Parathyroid adenoma (tissue), 2 donors: ENCODE data around the gene PNMA6E.

Experiments used
- H2AFZ ChIP-seq: fragments of 300-600 bp; sonication (generic); one replicate; pipeline ENCODE4 v1.7.0; 2017; ENCODE audit warnings: antibody characterized with exemption, mild to moderate bottlenecking
- H3K27ac ChIP-seq: fragments of 300-600 bp; sonication (generic); one replicate; pipeline ENCODE4 v1.7.0; 2017
- H3K27me3 ChIP-seq: fragments of 300-600 bp; sonication (generic); one replicate; pipeline ENCODE4 v1.7.0; 2017; ENCODE audit warnings: low read length; ENCODE audit not compliant: control insufficient read depth, insufficient read depth
- H3K36me3 ChIP-seq: fragments of 300-600 bp; sonication (generic); one replicate; pipeline ENCODE4 v1.7.0; 2017; ENCODE audit warnings: low read length; ENCODE audit not compliant: control insufficient read depth, insufficient read depth
- H3K4me1 ChIP-seq: fragments of 300-600 bp; sonication (generic); one replicate; pipeline ENCODE4 v1.7.0; 2017; ENCODE audit warnings: control low read depth
- H3K4me2 ChIP-seq: fragments of 300-600 bp; sonication (generic); one replicate; pipeline ENCODE4 v1.7.0; 2017; ENCODE audit warnings: low read length
- H3K4me3 ChIP-seq: fragments of 300-600 bp; sonication (generic); one replicate; pipeline ENCODE4 v1.7.0; 2017; ENCODE audit warnings: low read depth, low read length
- H3K79me2 ChIP-seq: fragments of 300-600 bp; sonication (generic); one replicate; pipeline ENCODE4 v1.7.0; 2017; ENCODE audit warnings: control low read depth
- H3K9ac ChIP-seq: fragments of 300-600 bp; sonication (generic); one replicate; pipeline ENCODE4 v1.7.0; 2017; ENCODE audit warnings: mild to moderate bottlenecking
- H3K9me3 ChIP-seq: fragments of 300-600 bp; sonication (generic); one replicate; pipeline ENCODE4 v1.7.0; 2017; ENCODE audit warnings: low read length; ENCODE audit not compliant: control insufficient read depth
- TF ChIP-seq, protein P1 (sequence below): fragments of 300-600 bp; sonication (generic); IDR thresholded peaks from one replicate; pipeline ENCODE4 v1.7.0; 2017; ENCODE audit warnings: antibody characterized with exemption, mild to moderate bottlenecking
- donor health status: primary hyperparathyroidism.

The PNMA6E gene

DNA sequence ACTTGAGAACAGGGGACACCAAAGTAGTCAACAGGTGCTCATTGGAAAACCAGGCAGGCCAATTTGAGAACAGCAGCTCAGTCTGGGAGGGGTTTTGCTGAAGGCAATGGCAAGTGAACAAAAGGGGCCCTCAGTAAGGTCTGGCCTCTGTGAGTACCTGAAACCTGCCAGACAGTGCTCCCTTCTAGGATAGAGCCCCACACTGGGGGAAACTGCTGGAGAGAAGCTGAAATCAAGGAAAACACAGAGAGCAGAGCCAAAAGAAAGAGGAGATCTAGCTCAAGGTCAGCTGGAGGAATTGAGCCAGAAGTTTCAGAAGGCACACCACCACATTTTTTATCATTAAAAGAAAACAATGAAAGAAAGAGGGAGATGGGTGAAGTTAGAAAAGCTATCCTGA, 28.2 kb downstream of the PNMA6E start:
- no peaks in the 10 kb centered on the region for H3K9me3 ChIP-seq
- peak overlapping the region; percentile 90 for H3K27ac ChIP-seq
- H3K4me3 ChIP-seq: peak overlapping the region; percentile 22
- H3K4me2 ChIP-seq: peak overlapping the region; percentile 55
- no peaks in the 10 kb centered on the region for H3K79me2 ChIP-seq
- peaks cover 52% of the 10 kb centered on the region for H3K4me1 ChIP-seq
- TF ChIP-seq, protein P1, sequence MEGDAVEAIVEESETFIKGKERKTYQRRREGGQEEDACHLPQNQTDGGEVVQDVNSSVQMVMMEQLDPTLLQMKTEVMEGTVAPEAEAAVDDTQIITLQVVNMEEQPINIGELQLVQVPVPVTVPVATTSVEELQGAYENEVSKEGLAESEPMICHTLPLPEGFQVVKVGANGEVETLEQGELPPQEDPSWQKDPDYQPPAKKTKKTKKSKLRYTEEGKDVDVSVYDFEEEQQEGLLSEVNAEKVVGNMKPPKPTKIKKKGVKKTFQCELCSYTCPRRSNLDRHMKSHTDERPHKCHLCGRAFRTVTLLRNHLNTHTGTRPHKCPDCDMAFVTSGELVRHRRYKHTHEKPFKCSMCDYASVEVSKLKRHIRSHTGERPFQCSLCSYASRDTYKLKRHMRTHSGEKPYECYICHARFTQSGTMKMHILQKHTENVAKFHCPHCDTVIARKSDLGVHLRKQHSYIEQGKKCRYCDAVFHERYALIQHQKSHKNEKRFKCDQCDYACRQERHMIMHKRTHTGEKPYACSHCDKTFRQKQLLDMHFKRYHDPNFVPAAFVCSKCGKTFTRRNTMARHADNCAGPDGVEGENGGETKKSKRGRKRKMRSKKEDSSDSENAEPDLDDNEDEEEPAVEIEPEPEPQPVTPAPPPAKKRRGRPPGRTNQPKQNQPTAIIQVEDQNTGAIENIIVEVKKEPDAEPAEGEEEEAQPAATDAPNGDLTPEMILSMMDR: no peak
- H3K36me3 ChIP-seq: no peaks in the 10 kb centered on the region
- H2AFZ ChIP-seq: no peak overlapping the region
- no peaks in the 10 kb centered on the region for H3K27me3 ChIP-seq
- H3K9ac ChIP-seq: no peak overlapping the region

DNA sequence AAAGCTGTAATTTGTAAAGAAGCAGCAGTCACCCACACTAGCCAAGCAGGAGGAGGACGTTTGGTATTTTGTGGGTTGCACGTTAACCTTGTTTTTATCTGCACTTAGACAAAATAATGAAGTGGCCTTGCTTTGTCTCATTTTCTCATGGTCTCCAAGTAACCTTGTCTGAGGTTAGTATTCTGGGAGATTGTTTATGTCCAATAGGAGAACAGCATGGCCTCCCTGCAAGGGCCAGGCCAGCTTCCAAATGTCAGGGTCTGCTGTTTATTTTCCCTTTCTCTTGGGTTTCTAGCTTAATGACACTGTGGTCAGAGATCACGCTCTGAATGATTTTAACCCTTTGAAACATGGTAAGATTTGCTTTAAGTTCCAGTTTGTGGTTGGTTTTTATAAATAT, 29.9 kb downstream of the PNMA6E start:
- no peak overlapping the region for H3K4me3 ChIP-seq
- peak overlapping the region; percentile 90 for H3K27ac ChIP-seq
- H3K9ac ChIP-seq: no peak overlapping the region
- H3K9me3 ChIP-seq: no peaks in the 10 kb centered on the region
- TF ChIP-seq, protein P1: no peak
- H2AFZ ChIP-seq: peak overlapping the region; percentile 60
- peaks cover 52% of the 10 kb centered on the region for H3K4me1 ChIP-seq
- H3K79me2 ChIP-seq: no peaks in the 10 kb centered on the region
- no peaks in the 10 kb centered on the region for H3K36me3 ChIP-seq
- no peaks in the 10 kb centered on the region for H3K27me3 ChIP-seq
- peak overlapping the region; percentile 17 for H3K4me2 ChIP-seq

DNA sequence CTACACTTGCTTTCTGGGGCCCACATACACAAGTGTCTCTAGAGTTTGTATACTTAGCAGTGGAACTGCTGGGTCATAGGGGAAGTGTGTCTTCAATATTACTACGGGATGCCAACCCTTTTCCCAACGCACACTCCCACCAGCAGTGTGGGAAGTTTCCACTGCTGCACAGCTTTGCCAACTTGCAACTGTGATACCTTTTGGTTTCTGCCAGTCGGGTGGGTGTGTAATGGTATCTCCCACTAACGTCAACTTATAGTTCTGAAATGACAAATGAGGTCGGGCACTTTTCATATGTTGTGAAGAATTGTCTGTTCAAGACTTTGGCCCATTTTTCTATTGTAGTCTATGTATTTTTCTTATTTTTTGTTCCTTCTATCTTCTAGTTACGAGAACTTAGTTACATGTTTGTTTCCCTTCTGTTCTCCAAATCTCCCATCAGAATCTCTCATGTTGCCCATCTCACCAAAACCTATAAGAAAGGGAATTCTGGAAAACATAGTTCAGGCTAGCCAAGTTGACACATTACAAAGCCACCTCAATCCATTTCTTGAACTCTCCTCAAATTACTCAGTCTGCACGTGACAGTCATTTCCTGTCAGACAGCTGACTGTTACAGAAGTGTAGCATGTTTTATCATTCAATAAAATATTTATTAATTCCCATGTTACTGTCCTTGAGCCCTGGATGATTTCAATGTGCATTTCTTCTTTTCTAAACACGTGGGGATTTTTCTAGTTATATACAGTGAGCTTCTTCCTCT, 30.7 kb downstream of the PNMA6E start:
- H3K36me3 ChIP-seq: no peaks in the 10 kb centered on the region
- no peaks in the 10 kb centered on the region for H3K27me3 ChIP-seq
- H3K9ac ChIP-seq: no peak overlapping the region
- no peak overlapping the region for H3K4me3 ChIP-seq
- H2AFZ ChIP-seq: no peak overlapping the region
- peak overlapping the region; percentile 12 for H3K4me2 ChIP-seq
- H3K9me3 ChIP-seq: no peaks in the 10 kb centered on the region
- H3K4me1 ChIP-seq: peaks cover 46% of the 10 kb centered on the region
- TF ChIP-seq, protein P1: no peak
- H3K79me2 ChIP-seq: no peaks in the 10 kb centered on the region
- H3K27ac ChIP-seq: peak overlapping the region; percentile 90

DNA sequence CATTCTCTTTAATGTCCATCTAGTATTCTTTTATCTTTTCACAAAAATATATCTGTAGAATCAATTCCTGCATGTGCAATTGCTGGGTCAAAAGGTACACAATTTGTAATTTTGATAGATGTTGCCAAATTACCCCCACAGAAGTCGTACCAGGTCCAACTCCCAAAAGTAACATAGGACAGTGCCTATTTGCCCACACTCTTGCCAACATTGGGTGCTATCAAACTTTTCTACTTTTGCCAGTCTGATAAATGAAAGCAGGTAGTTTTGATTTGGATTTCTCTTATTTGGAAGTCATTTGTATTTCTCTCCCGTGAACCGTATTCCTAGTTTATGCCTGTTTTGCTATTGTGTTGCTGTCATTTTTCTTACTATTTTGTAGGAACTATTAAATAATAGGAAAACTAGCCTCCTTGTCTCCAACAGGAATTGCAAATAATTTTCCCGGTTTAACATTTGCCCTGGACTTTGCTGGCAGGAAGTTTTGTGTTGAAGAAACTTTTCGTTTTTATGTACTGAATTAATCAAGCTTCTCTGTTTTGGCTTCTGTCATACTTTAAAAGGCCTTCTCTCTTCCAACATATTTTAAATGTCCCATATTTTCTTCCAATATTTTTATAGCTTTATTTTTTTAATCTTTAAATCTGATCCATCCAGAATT, 34.1 kb downstream of the PNMA6E start:
- Histone ChIP-seq H3K79me2 (no peaks in the 10 kb centered on the region), H3K4me2 (no peak overlapping the region), H3K36me3 (no peaks in the 10 kb centered on the region), H3K4me1 (peaks cover 20% of the 10 kb centered on the region), H3K9ac (no peak overlapping the region), H3K4me3 (no peak overlapping the region), H3K9me3 (no peaks in the 10 kb centered on the region), H2AFZ (no peak overlapping the region), H3K27ac (no peak overlapping the region), H3K27me3 (no peaks in the 10 kb centered on the region)
- TF ChIP-seq, protein P1: no peak
